Anterior cingulate cortex (tissue), 58 donors: Measurements from ENCODE around the gene C5orf58.
"Not testable (repeated sequence)": the region's sequence is repeated elsewhere in the genome, so short reads cannot be mapped to it uniquely, and the experiment has no call there.

Source experiments
- DNase-seq, 58 donors: peaks; one replicate each; lab custom pipeline; 2025; lab: John Stamatoyannopoulos, UW

C5orf58 gene

GRCh38 chr5:170221327-170221741 is 11.5 kb upstream of the C5orf58 start:
- peak in 17 of 58 donors; percentile 2 to 74 (median 25) for DNase-seq

GRCh38 chr5:170223360-170223759 is 9.4 kb upstream of the C5orf58 start:
- DNase-seq = no peak

- DNase-seq = no peak
These were observed 8.9 kb upstream of the C5orf58 start for GRCh38 chr5:170223906-170224305.

GRCh38 chr5:170225326-170226128 is 7.3 kb upstream of the C5orf58 start:
- peak in 51 of 58 donors; percentile 23 to 86 (median 63) for DNase-seq

GRCh38 chr5:170226129-170226615 is 6.6 kb upstream of the C5orf58 start:
- DNase-seq = peak in 2 of 58 donors; percentile 13 to 44

- DNase-seq = peak in 3 of 58 donors; percentile 9 to 12 (median 11)
These were observed 6.1 kb upstream of the C5orf58 start for GRCh38 chr5:170226661-170227060.

- peak in 2 of 58 donors; percentile 22 to 48 for DNase-seq
These were observed 3.9 kb upstream of the C5orf58 start for GRCh38 chr5:170228762-170229435.

GRCh38 chr5:170233358-170233892 is 640 bp downstream of the C5orf58 start:
- DNase-seq = no peak

- no peak for DNase-seq
These were observed 3.4 kb downstream of the C5orf58 start for GRCh38 chr5:170235876-170236864.

- no peak for DNase-seq
These were observed 5.8 kb downstream of the C5orf58 start for GRCh38 chr5:170238456-170239196.

GRCh38 chr5:170245436-170245835 is 12.7 kb downstream of the C5orf58 start:
- not testable (repeated sequence) for DNase-seq

GRCh38 chr5:170246126-170246870 is 13.5 kb downstream of the C5orf58 start:
- no peak for DNase-seq

GRCh38 chr5:170247363-170247762 is 14.6 kb downstream of the C5orf58 start:
- no peak for DNase-seq

GRCh38 chr5:170248172-170248930 is 15.6 kb downstream of the C5orf58 start:
- no peak for DNase-seq

- DNase-seq = not testable (repeated sequence)
These were observed 16.1 kb downstream of the C5orf58 start for GRCh38 chr5:170248931-170249227.

- DNase-seq = no peak
These were observed 16.6 kb downstream of the C5orf58 start for GRCh38 chr5:170249355-170249754.

- no peak for DNase-seq
These were observed 18.1 kb downstream of the C5orf58 start for GRCh38 chr5:170250810-170251317.

GRCh38 chr5:170251462-170251861 is 18.7 kb downstream of the C5orf58 start:
- no peak for DNase-seq
